SK-N-SH (cell line): ENCODE measurements around the gene PTK6. TPM values are rescaled to one million over a fixed set of nuclear protein-coding genes. Genes with fewer than 3 reads are reported as not detected.

Source experiments
- CTCF ChIA-PET: fragments of 300-600, 350-600 bp; formaldehyde crosslinking; extraction: SDS; loops from one replicate; lab custom pipeline; 2021; lab: Yijun Ruan, JAX
- POLR2A ChIA-PET: fragments of 350-600 bp; sonication (Branson Sonifier 250); formaldehyde crosslinking; extraction: SDS; loops from one replicate; lab custom pipeline; 2020; ENCODE audit warnings: antibody characterized with exemption, inconsistent platforms; lab: Yijun Ruan, JAX
- DNase-seq: peaks from one replicate; pipeline ENCODE4 v3.0.0; 2012
- H2AFZ ChIP-seq: fragments of 200-600 bp; sonication (generic); 2 replicates; pipeline ENCODE4 v1.8.1; 2016; ENCODE audit warnings: antibody characterized with exemption, mild to moderate bottlenecking, low read depth
- H3F3A ChIP-seq: fragments of 200-600 bp; sonication (generic); replicated peaks from 2 replicates; pipeline ENCODE3; 2016; ENCODE audit warnings: antibody characterized with exemption, mild to moderate bottlenecking; ENCODE audit not compliant: insufficient read depth
- H3K27ac ChIP-seq, 2 experiments: fragments of 200-500 bp in 1 of 2; fragments of 200-600 bp in 1 of 2; sonication (Bioruptor generic) in 1 of 2; sonication (generic), shearing (Covaris generic) in 1 of 2; 2 replicates each; pipeline versions ENCODE4 v1.5.1 to v1.6.1; 2014 to 2016; ENCODE audit warnings: low read depth in 2 of 2, inconsistent platforms in 1 of 2, low read length in 1 of 2, mild to moderate bottlenecking in 1 of 2, mixed read lengths in 1 of 2
- H3K27me3 ChIP-seq: fragments of 200-600 bp; sonication (generic), shearing (Covaris generic); 2 replicates; pipeline ENCODE4 v1.6.1; 2016; ENCODE audit warnings: mixed run types; ENCODE audit not compliant: insufficient read depth
- H3K36me3 ChIP-seq, 2 experiments: fragments of 200-500 bp in 1 of 2; fragments of 200-600 bp in 1 of 2; sonication (Bioruptor generic) in 1 of 2; sonication (generic) in 1 of 2; replicated peaks in 1 of 2; 2 replicates each; pipeline versions ENCODE3 to v1.5.1; 2014 to 2016; ENCODE audit warnings: low read length in 1 of 2, mild to moderate bottlenecking in 1 of 2; ENCODE audit not compliant: insufficient read depth in 2 of 2, control insufficient read depth in 1 of 2
- H3K4me1 ChIP-seq, 2 experiments: fragments of 200-500 bp in 1 of 2; fragments of 200-600 bp in 1 of 2; sonication (Bioruptor generic) in 1 of 2; sonication (generic), shearing (Covaris generic) in 1 of 2; 2 replicates each; pipeline versions ENCODE4 v1.5.1 to v1.6.1; 2014 to 2016; ENCODE audit warnings: low read depth in 1 of 2, low read length in 1 of 2, mixed run types in 1 of 2; ENCODE audit not compliant: insufficient read depth in 2 of 2, control insufficient read depth in 1 of 2
- H3K4me2 ChIP-seq: fragments of 200-600 bp; sonication (generic), shearing (Covaris generic); 2 replicates; pipeline ENCODE4 v1.6.1; 2017; ENCODE audit warnings: mixed run types
- H3K4me3 ChIP-seq, 2 experiments: fragments of 200-500 bp in 1 of 2; fragments of 200-600 bp in 1 of 2; sonication (Bioruptor generic) in 1 of 2; sonication (generic), shearing (Covaris generic) in 1 of 2; 2 replicates each; pipeline versions ENCODE4 v1.5.1 to v1.8.1; 2014 to 2016; ENCODE audit warnings: low read depth in 2 of 2, inconsistent platforms in 1 of 2, low read length in 1 of 2, mild to moderate bottlenecking in 1 of 2, mixed read lengths in 1 of 2, moderate library complexity in 1 of 2
- H3K79me2 ChIP-seq: fragments of 200-600 bp; sonication (generic); 2 replicates; pipeline ENCODE4 v1.8.1; 2017; ENCODE audit warnings: mild to moderate bottlenecking; ENCODE audit not compliant: insufficient read depth
- H3K9ac ChIP-seq: fragments of 200-600 bp; sonication (generic); 2 replicates; pipeline ENCODE4 v1.6.1; 2017; ENCODE audit warnings: mixed run types
- H3K9me2 ChIP-seq: fragments of 200-600 bp; sonication (generic); 2 replicates; pipeline ENCODE4 v1.6.1; 2017; ENCODE audit warnings: mixed run types
- H3K9me3 ChIP-seq: fragments of 200-600 bp; sonication (generic); 2 replicates; pipeline ENCODE4 v1.6.1; 2017; ENCODE audit warnings: mixed run types, mild to moderate bottlenecking, moderate library complexity
- H4K20me1 ChIP-seq: fragments of 200-600 bp; sonication (generic); 2 replicates; pipeline ENCODE4 v1.6.1; 2017; ENCODE audit warnings: mild to moderate bottlenecking, mixed run types; ENCODE audit not compliant: insufficient read depth
- CHD2 ChIP-seq: fragments of 150-350 bp; IDR thresholded peaks from 2 replicates; pipeline ENCODE4 v1.6.1; 2018; ENCODE audit warnings: low read length; ENCODE audit not compliant: partially characterized antibody
- EP300 ChIP-seq, 2 experiments: IDR thresholded peaks; 2 replicates each; pipeline versions ENCODE4 v1.4.0 to v1.6.1; 2012; ENCODE audit warnings: borderline replicate concordance in 1 of 2, low read depth in 1 of 2, low read length in 1 of 2
- GABPA ChIP-seq: IDR thresholded peaks from 2 replicates; pipeline ENCODE4 v1.4.0; 2012; ENCODE audit warnings: low read depth, mild to moderate bottlenecking
- JUND ChIP-seq: IDR thresholded peaks from 2 replicates; pipeline ENCODE4 v1.4.0; 2012
- MEF2A ChIP-seq: IDR thresholded peaks from 2 replicates; pipeline ENCODE4 v1.4.0; 2012; ENCODE audit warnings: low read depth, borderline replicate concordance
- MXI1 ChIP-seq: IDR thresholded peaks from 2 replicates; pipeline ENCODE4 v1.6.1; 2012; ENCODE audit warnings: mild to moderate bottlenecking, low read depth, low read length, improper control_type of control experiment
- SIN3A ChIP-seq: IDR thresholded peaks from 2 replicates; pipeline ENCODE4 v1.6.1; 2012; ENCODE audit warnings: low read depth, mild to moderate bottlenecking, low read length, moderate library complexity, borderline replicate concordance
- YY1 ChIP-seq: IDR thresholded peaks from 2 replicates; pipeline ENCODE4 v1.4.0; 2012; ENCODE audit warnings: low read depth, mild to moderate bottlenecking
- WGBS: methylation state at CpG from one replicate; pipeline ENCODE4 v1.1.6; 2017; ENCODE audit warnings: low lambda C conversion rate; 5-methylcytosine and 5-hydroxymethylcytosine counted together
- polyA plus RNA-seq, 3 experiments: library from polyadenylated mRNA; depleted of rRNA; stranded (reverse); fragments of >200 nt; gene quantifications; 2 replicates each; pipeline ENCODE4 v1.2.3, GENCODE V29; 2012
- TF ChIP-seq, protein P1 (sequence below): IDR thresholded peaks from 2 replicates; pipeline ENCODE4 v1.4.0; 2012; ENCODE audit warnings: low read depth, borderline replicate concordance
- TF ChIP-seq, protein P2 (sequence below): IDR thresholded peaks from 2 replicates; pipeline ENCODE4 v1.6.1; 2012; ENCODE audit warnings: mild to moderate bottlenecking, low read depth, low read length, moderate library complexity
- TF ChIP-seq, protein P3 (sequence below): fragments of 200-600 bp; sonication (generic); IDR thresholded peaks from 2 replicates; pipeline ENCODE4 v1.6.1; 2017; ENCODE audit warnings: antibody characterized with exemption, mild to moderate bottlenecking, moderate library complexity

Gene PTK6
- polyA plus RNA-seq, 1 of the 3 experiments (the other 2 are of a cell fraction), result 0.07 TPM

DNA sequence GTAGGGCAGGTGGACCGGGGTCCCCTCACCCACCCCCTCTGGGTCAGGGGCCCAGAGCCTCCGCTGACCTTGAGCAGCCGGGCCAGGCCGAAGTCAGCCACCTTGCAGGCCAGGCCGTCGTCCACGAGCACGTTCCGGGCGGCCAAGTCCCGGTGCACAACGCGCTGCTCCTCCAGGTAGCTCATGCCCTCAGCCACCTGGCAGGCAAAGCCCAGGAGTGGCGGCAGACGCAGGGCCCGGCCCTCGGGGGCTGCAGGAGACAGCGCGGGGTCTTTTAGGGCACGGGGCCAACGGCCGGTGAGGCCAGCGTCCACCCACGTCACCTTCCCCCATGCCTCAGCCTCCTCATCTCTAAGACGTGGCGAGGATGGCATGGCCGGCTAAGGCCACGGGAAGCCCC is 4.2 kb upstream of the PTK6 start:
- Histone ChIP-seq H2AFZ (no peak overlapping the region), H3K36me3 (no peaks in the 10 kb centered on the region), H4K20me1 (no peaks in the 10 kb centered on the region), H3K4me2 (no peak overlapping the region), H3K27ac (no peak overlapping the region), H3F3A (no peaks in the 10 kb centered on the region), H3K9me2 (no peaks in the 10 kb centered on the region), H3K27me3 (no peaks in the 10 kb centered on the region), H3K79me2 (no peaks in the 10 kb centered on the region), H3K4me1 (peaks cover 0 to 28% of the 10 kb centered on the region in 2 experiments; a peak in 1 of 4 replicates), H3K9me3 (no peaks in the 10 kb centered on the region), H3K4me3 (no peak overlapping the region), H3K9ac (no peak overlapping the region)
- DNase-seq, result no peak
- WGBS, result no CpG with 5 or more reads among the region's 28 CpGs
- ChIA-PET POLR2A (no interaction called here), CTCF (interaction anchor here (1.1 to 5.4 kb wide), 2 partner anchors 433 to 497 kb away, joined by 3 to 42 read pairs; no protein-coding TSS in a partner anchor)
- no peak for TF ChIP-seq MXI1

DNA sequence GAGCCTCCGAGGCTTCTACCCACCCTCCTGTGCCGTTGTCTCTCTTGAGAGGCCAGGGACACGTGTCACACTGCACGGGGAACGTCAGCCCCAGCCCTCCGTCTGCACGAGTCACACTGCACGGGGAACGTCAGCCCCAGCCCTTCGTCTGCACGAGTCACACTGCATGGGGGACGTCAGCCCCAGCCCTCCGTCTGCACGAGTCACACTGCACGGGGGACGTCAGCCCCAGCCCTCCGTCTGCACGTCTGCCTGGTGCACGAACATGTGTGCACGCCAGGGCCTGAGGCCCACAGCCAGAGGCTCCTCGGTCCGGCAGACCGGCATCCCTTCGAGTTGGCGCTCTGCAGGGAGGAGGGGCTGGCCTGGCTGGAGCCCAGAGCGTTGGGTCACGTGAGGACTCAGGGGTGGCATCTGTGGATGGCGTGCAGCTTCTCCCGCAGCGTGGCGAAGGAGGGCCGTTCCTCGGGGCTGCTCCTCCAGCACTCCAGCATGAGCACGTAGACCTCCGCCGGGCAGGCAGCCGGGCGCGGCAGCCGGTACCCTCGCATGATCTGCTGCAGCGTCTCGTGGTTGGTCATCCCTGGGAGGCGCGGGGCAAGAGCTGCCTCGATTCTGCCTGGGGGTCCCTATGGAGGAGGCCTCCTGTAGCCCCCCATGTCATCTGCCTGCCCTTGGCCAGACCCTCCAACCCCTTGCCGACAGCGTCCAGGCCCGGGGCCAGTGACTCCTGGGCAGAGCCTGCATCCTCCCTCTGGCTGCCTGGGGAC is 3.4 kb upstream of the PTK6 start:
- Histone ChIP-seq H3K36me3 (no peaks in the 10 kb centered on the region), H3K27ac (no peak overlapping the region), H2AFZ (no peak overlapping the region), H3K4me1 (peaks cover 0 to 32% of the 10 kb centered on the region in 2 experiments; a peak in 1 of 4 replicates), H3K4me2 (no peak overlapping the region), H3K9me2 (no peaks in the 10 kb centered on the region), H3K79me2 (no peaks in the 10 kb centered on the region), H3K9ac (no peak overlapping the region), H4K20me1 (no peaks in the 10 kb centered on the region), H3K4me3 (no peak overlapping the region), H3F3A (no peaks in the 10 kb centered on the region), H3K9me3 (no peaks in the 10 kb centered on the region), H3K27me3 (no peaks in the 10 kb centered on the region)
- ChIA-PET CTCF (interaction anchor here (1.1 to 6.3 kb wide), 6 partner anchors 9 to 498 kb away, joined by 3 to 82 read pairs (median 44); partner anchors contain the start of genes PPDPF and SRMS), POLR2A (no interaction called here)
- TF ChIP-seq YY1, result no peak
- no peak for TF ChIP-seq MXI1
- TF ChIP-seq, protein P1, sequence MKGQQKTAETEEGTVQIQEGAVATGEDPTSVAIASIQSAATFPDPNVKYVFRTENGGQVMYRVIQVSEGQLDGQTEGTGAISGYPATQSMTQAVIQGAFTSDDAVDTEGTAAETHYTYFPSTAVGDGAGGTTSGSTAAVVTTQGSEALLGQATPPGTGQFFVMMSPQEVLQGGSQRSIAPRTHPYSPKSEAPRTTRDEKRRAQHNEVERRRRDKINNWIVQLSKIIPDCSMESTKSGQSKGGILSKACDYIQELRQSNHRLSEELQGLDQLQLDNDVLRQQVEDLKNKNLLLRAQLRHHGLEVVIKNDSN, result peak; percentile 45; the same call in 1 of the 2 replicates
- 60% methylated on average over 19 of the region's 49 CpGs for WGBS
- DNase-seq, result peak; percentile 72

DNA sequence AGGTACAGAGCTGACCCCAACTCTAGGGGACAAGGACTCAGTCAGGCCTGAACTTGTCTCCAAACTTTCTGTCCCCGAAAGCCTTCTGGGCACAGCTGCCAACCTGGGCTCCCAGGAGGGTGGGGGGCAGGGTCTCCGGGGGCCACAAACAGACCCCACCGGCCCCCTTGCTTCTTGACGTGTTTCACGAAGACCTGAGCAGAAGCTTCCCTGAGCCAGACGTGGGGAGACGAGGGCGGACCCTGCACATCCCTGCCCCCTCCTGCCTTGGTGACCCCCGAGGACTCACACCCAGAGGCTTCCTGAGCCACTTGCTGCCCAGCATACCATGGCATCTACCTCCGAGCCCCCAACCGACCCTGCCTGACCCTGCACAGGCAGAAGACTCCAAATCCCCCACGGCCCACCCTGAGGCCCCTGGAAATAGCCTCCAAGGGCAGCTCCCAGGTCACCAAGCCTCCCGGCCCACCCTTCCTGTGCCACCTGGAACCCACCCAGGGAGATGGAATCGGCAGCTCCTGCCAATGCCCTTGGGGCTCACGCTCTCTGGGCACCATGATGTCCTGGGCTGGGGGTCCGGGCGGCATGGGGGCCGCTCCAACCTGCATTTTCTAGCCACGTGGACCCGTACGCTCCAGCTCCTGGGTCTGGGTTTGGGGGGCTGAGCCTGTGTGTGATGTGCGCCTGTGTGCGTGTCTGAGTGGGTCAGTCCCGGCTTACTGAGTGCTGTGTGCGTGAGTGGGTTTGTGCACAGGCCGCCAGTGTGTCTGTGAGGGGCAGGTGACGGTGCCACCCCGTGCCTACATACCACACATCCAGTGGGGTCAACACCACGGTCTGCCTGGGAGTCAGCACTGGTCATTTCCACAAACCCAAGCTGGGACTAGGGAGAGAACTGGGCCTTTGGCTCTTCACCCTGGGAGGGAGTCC is 2.5 kb upstream of the PTK6 start:
- no peak overlapping the region for H3K4me2 ChIP-seq
- H3K9me2 ChIP-seq, result no peaks in the 10 kb centered on the region
- no peak for DNase-seq
- H3K4me3 ChIP-seq, result no peak overlapping the region
- H3K79me2 ChIP-seq, result no peaks in the 10 kb centered on the region
- peaks cover 0 to 32% of the 10 kb centered on the region in 2 experiments; a peak in 1 of 4 replicates for H3K4me1 ChIP-seq
- TF ChIP-seq EP300 (IDR thresholded peaks at IDR 0.05; ENCODE audit: borderline replicate concordance in 1 of 2, low read depth in 1 of 2, low read length in 1 of 2), result no peak
- TF ChIP-seq JUND, result no peak
- no peak for TF ChIP-seq SIN3A
- TF ChIP-seq GABPA, result no peak
- TF ChIP-seq MEF2A, result no peak
- TF ChIP-seq, protein P2, sequence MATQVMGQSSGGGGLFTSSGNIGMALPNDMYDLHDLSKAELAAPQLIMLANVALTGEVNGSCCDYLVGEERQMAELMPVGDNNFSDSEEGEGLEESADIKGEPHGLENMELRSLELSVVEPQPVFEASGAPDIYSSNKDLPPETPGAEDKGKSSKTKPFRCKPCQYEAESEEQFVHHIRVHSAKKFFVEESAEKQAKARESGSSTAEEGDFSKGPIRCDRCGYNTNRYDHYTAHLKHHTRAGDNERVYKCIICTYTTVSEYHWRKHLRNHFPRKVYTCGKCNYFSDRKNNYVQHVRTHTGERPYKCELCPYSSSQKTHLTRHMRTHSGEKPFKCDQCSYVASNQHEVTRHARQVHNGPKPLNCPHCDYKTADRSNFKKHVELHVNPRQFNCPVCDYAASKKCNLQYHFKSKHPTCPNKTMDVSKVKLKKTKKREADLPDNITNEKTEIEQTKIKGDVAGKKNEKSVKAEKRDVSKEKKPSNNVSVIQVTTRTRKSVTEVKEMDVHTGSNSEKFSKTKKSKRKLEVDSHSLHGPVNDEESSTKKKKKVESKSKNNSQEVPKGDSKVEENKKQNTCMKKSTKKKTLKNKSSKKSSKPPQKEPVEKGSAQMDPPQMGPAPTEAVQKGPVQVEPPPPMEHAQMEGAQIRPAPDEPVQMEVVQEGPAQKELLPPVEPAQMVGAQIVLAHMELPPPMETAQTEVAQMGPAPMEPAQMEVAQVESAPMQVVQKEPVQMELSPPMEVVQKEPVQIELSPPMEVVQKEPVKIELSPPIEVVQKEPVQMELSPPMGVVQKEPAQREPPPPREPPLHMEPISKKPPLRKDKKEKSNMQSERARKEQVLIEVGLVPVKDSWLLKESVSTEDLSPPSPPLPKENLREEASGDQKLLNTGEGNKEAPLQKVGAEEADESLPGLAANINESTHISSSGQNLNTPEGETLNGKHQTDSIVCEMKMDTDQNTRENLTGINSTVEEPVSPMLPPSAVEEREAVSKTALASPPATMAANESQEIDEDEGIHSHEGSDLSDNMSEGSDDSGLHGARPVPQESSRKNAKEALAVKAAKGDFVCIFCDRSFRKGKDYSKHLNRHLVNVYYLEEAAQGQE, result no peak
- TF ChIP-seq CHD2, result no peak
- TF ChIP-seq, protein P3, sequence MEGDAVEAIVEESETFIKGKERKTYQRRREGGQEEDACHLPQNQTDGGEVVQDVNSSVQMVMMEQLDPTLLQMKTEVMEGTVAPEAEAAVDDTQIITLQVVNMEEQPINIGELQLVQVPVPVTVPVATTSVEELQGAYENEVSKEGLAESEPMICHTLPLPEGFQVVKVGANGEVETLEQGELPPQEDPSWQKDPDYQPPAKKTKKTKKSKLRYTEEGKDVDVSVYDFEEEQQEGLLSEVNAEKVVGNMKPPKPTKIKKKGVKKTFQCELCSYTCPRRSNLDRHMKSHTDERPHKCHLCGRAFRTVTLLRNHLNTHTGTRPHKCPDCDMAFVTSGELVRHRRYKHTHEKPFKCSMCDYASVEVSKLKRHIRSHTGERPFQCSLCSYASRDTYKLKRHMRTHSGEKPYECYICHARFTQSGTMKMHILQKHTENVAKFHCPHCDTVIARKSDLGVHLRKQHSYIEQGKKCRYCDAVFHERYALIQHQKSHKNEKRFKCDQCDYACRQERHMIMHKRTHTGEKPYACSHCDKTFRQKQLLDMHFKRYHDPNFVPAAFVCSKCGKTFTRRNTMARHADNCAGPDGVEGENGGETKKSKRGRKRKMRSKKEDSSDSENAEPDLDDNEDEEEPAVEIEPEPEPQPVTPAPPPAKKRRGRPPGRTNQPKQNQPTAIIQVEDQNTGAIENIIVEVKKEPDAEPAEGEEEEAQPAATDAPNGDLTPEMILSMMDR, result no peak
- no peaks in the 10 kb centered on the region for H3F3A ChIP-seq
- no peak overlapping the region for H3K27ac ChIP-seq
- WGBS, result 86% methylated on average over 9 of the region's 29 CpGs
- H3K27me3 ChIP-seq, result no peaks in the 10 kb centered on the region
- no peak overlapping the region for H3K9ac ChIP-seq
- no peaks in the 10 kb centered on the region for H4K20me1 ChIP-seq
- H3K9me3 ChIP-seq, result no peaks in the 10 kb centered on the region
- POLR2A ChIA-PET, result interaction anchor here (0.7 to 1.2 kb wide), 2 partner anchors 13 to 17 kb away, joined by 3 to 4 read pairs; no protein-coding TSS in a partner anchor
- H2AFZ ChIP-seq, result no peak overlapping the region
- CTCF ChIA-PET, result interaction anchor here (1.1 to 6.3 kb wide), 11 partner anchors 10 to 435 kb away, joined by 3 to 82 read pairs (median 25); partner anchors contain the start of genes PPDPF, SRMS and STMN3
- H3K36me3 ChIP-seq, result no peaks in the 10 kb centered on the region
